HCT116 (cell line): ENCODE results near the gene PRKN.

Experiments used
- CTCF ChIP-seq, 3 experiments: fragments of 200-600 bp in 1 of 3; sonication (generic) in 1 of 3; IDR thresholded peaks in 2 of 3; conservative IDR thresholded peaks in 1 of 3; 2 replicates each; pipeline ENCODE4 v1.5.1; 2012 to 2017; ENCODE audit warnings: low read depth in 2 of 3, low read length in 2 of 3, antibody characterized with exemption in 1 of 3, borderline replicate concordance in 1 of 3, control low read depth in 1 of 3, mild to moderate bottlenecking in 1 of 3, mixed read lengths in 1 of 3, mixed run types in 1 of 3, moderate library complexity in 1 of 3; ENCODE audit not compliant: insufficient read depth in 1 of 3
- EZH2 ChIP-seq: fragments of 200-600 bp; sonication (generic); IDR thresholded peaks from 2 replicates; pipeline ENCODE4 v1.6.1; 2017; ENCODE audit warnings: antibody characterized with exemption, mixed run types
- EZH2phosphoT487 ChIP-seq: fragments of 200-600 bp; IDR thresholded peaks from 2 replicates; pipeline ENCODE4 v1.6.1; 2018; ENCODE audit warnings: antibody characterized with exemption, borderline replicate concordance
- MAX ChIP-seq: IDR thresholded peaks from 2 replicates; pipeline ENCODE4 v1.6.1; 2012
- POLR2A ChIP-seq: IDR thresholded peaks from 2 replicates; pipeline ENCODE4 v1.7.0; 2011; ENCODE audit warnings: borderline replicate concordance; ENCODE audit not compliant: insufficient read depth, insufficient read length; ENCODE audit errors: extremely low read depth
- POLR2AphosphoS5 ChIP-seq: IDR thresholded peaks from 2 replicates; pipeline ENCODE4 v1.6.1; 2011; ENCODE audit warnings: mild to moderate bottlenecking, low read depth, low read length, moderate library complexity
- REST ChIP-seq: IDR thresholded peaks from 2 replicates; pipeline ENCODE4 v1.6.1; 2012; ENCODE audit warnings: low read depth
- SRF ChIP-seq: IDR thresholded peaks from 2 replicates; pipeline ENCODE4 v1.6.1; 2012; ENCODE audit warnings: low read depth
- TCF7L2 ChIP-seq: IDR thresholded peaks from 2 replicates; pipeline ENCODE4 v1.7.0; 2011; ENCODE audit warnings: borderline replicate concordance, inconsistent platforms; ENCODE audit not compliant: insufficient read depth, insufficient read length; ENCODE audit errors: extremely low read depth
- YY1 ChIP-seq: IDR thresholded peaks from 2 replicates; pipeline ENCODE4 v1.6.1; 2011; ENCODE audit warnings: low read length, low read depth, moderate library complexity, mild to moderate bottlenecking; ENCODE audit not compliant: insufficient replicate concordance; ENCODE audit errors: extremely low read depth
- ZFX ChIP-seq: fragments of 450-650 bp; IDR thresholded peaks from 2 replicates; pipeline ENCODE4 v1.6.1; 2017

GRCh38 chr6:162198076-162198475 is 529.5 kb downstream of the PRKN start:
- TF ChIP-seq CTCF (IDR thresholded peaks at IDR 0.05 in 2 of 3, conservative IDR thresholded peaks at IDR 0.05 in 1 of 3; ENCODE audit: borderline replicate concordance in 1 of 3, insufficient read depth in 1 of 3, low read depth in 2 of 3, low read length in 2 of 3) (no peak), POLR2A (no peak), POLR2AphosphoS5 (no peak), EZH2 (no peak), TCF7L2 (no peak), MAX (no peak), EZH2phosphoT487 (no peak), ZFX (no peak), SRF (no peak), REST (no peak), YY1 (no peak)
